ENCODE measurements around the gene E2F7. TPM values are rescaled to one million over a fixed set of nuclear protein-coding genes. Genes with fewer than 3 reads are reported as not detected.

Gene E2F7
- total RNA-seq, 2 donors from 2014 or later: 0.36 to 3.5 TPM

DNA sequence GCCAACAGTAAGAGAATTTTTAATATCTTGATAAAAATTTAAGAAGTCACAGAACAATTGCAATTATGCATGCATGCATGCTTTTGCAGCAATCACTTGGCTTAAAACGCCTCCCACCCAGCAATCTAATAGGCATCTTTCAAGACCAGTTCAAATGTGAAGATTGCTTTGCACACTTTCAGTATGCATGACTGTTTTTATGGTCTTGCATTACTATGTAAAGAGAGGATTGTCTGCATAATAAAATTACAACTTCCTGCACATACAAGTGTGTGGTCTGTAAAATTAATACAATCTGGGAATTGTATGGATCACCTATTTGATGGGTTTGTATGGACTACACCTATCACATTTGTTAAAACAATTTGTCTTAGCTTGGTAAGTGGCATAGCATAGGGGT, 48.8 kb downstream of the E2F7 start:
- no peaks in the 10 kb centered on the region for H3K4me1 ChIP-seq (replicated peaks)
- H3K9me3 ChIP-seq: no peaks in the 10 kb centered on the region
- no peak overlapping the region for H3K27ac ChIP-seq
- TF ChIP-seq POLR2AphosphoS5 (IDR thresholded peaks at IDR 0.05) (no peak), POLR2A (IDR thresholded peaks at IDR 0.05) (no peak)
- TF ChIP-seq, protein P1, sequence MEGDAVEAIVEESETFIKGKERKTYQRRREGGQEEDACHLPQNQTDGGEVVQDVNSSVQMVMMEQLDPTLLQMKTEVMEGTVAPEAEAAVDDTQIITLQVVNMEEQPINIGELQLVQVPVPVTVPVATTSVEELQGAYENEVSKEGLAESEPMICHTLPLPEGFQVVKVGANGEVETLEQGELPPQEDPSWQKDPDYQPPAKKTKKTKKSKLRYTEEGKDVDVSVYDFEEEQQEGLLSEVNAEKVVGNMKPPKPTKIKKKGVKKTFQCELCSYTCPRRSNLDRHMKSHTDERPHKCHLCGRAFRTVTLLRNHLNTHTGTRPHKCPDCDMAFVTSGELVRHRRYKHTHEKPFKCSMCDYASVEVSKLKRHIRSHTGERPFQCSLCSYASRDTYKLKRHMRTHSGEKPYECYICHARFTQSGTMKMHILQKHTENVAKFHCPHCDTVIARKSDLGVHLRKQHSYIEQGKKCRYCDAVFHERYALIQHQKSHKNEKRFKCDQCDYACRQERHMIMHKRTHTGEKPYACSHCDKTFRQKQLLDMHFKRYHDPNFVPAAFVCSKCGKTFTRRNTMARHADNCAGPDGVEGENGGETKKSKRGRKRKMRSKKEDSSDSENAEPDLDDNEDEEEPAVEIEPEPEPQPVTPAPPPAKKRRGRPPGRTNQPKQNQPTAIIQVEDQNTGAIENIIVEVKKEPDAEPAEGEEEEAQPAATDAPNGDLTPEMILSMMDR (IDR thresholded peaks at IDR 0.05): no peak
- WGBS: 57% methylated on average over 1 of the region's 1 CpG
- no peaks in the 10 kb centered on the region for H3K36me3 ChIP-seq
- no peak overlapping the region for H3K4me3 ChIP-seq
- no peak for DNase-seq (ENCODE audit: low spot score)
- no peaks in the 10 kb centered on the region for H3K27me3 ChIP-seq (replicated peaks; ENCODE audit: insufficient read depth)
- intact Hi-C loops (cut with DNase I): no loop called here

DNA sequence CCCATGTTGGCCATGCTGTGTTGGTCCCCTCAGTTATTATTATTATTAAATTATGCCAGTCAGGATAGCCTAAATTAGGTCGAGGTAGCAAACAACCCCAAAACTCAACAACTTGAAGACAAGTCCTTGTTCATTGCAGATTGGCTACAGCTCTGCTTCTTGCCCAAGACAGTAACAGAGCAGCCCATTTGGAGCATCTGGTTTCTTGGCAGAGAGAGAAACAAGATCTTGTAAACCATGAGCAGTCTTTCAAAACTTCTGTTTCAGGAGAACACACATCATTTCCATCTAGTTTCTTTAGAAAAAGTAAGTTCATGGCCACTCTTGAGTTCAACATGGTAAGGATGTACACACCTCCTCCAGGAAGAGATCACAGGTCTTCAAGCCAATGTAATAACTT, 52.3 kb downstream of the E2F7 start:
- H3K9me3 ChIP-seq: no peaks in the 10 kb centered on the region
- no peaks in the 10 kb centered on the region for H3K27me3 ChIP-seq (replicated peaks; ENCODE audit: insufficient read depth)
- H3K4me1 ChIP-seq (replicated peaks): no peaks in the 10 kb centered on the region
- no peaks in the 10 kb centered on the region for H3K36me3 ChIP-seq
- 86% methylated on average over 1 of the region's 1 CpG for WGBS
- intact Hi-C loops (cut with DNase I): no loop called here
- no peak overlapping the region for H3K27ac ChIP-seq
- no peak for DNase-seq (ENCODE audit: low spot score)
- TF ChIP-seq POLR2A (IDR thresholded peaks at IDR 0.05) (no peak), POLR2AphosphoS5 (IDR thresholded peaks at IDR 0.05) (no peak)
- TF ChIP-seq, protein P1 (IDR thresholded peaks at IDR 0.05): no peak
- no peak overlapping the region for H3K4me3 ChIP-seq

DNA sequence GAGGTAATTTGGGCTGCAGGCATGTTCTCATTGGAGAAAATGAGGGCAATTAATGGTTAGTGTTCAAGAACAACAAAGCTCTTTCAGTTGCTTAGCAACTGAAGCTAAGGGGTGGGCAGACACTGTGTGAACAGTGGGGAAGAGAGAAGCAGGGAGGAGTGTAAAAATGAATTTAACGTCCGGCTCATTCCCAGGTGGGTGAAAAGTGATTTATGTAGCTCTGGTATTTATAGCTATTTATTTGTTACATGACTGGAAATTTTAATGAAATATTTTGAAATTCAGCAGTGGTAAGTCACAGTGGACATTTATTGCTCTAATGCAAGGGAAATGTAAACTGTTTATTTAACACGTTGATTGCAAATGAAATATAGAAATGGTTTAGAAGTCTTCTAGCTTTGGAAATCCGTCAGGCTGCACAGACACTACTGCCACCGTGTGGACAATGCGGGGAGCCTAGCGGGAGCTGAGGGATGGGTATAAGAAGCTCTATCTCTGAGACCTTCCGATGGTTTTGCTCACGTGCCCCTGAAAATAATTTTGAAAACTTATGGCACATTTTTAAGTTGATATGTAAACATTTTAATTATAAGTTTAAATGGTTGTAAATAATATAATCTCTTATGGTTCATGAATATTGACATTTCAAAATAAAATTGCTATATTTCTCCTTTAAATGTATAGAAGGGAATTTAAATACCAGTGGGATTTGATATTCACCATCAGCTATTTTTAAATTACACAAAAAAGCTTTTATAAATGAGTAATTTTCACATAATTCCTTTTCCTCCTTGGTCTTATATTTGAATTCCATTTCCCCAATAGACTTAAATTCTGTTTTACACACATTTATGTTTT, 54.4 kb downstream of the E2F7 start:
- DNase-seq (ENCODE audit: low spot score): peak; percentile 59
- WGBS: 1% methylated on average over 9 of the region's 9 CpGs
- TF ChIP-seq POLR2A (IDR thresholded peaks at IDR 0.05): no peak
- TF ChIP-seq, protein P1 (IDR thresholded peaks at IDR 0.05): peak; percentile 41 to 79 (median 74)
- no peaks in the 10 kb centered on the region for H3K36me3 ChIP-seq
- no peaks in the 10 kb centered on the region for H3K4me1 ChIP-seq (replicated peaks)
- no peak overlapping the region for H3K27ac ChIP-seq
- no peaks in the 10 kb centered on the region for H3K27me3 ChIP-seq (replicated peaks; ENCODE audit: insufficient read depth)
- H3K4me3 ChIP-seq: no peak overlapping the region
- intact Hi-C loops (cut with DNase I): no loop called here
- H3K9me3 ChIP-seq: no peaks in the 10 kb centered on the region

DNA sequence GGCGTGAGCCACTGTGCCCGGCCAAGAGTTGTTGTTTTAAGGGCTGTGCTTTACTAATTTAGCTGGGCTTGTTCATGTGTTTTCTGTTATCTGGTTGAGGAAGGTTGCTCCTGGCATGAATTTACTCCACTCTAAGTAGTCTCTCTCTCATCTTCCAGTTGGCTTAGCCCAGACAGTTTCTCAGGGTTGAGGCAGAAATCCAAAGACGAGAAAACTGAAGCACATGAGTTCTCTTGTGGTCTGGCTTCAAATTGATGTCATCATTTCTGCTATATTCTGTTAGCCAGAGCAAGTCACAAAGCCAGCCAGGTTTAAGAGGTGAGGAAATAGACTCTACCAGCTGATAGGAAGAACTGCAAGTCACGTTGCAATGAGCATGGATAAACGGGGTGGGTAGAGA, 57.9 kb downstream of the E2F7 start:
- Histone ChIP-seq H3K27ac (no peak overlapping the region), H3K27me3 (replicated peaks; ENCODE audit: insufficient read depth) (no peaks in the 10 kb centered on the region), H3K4me3 (no peak overlapping the region), H3K36me3 (no peaks in the 10 kb centered on the region), H3K9me3 (no peaks in the 10 kb centered on the region), H3K4me1 (replicated peaks) (no peaks in the 10 kb centered on the region)
- TF ChIP-seq POLR2A (IDR thresholded peaks at IDR 0.05) (no peak), POLR2AphosphoS5 (IDR thresholded peaks at IDR 0.05) (no peak)
- TF ChIP-seq, protein P1 (IDR thresholded peaks at IDR 0.05): no peak
- intact Hi-C loops (cut with DNase I): loop anchor here (10.0 kb wide), 1 partner anchor 213 kb away; no protein-coding TSS in a partner anchor
- WGBS: 82% methylated on average over 5 of the region's 5 CpGs
- no peak for DNase-seq (ENCODE audit: low spot score)

DNA sequence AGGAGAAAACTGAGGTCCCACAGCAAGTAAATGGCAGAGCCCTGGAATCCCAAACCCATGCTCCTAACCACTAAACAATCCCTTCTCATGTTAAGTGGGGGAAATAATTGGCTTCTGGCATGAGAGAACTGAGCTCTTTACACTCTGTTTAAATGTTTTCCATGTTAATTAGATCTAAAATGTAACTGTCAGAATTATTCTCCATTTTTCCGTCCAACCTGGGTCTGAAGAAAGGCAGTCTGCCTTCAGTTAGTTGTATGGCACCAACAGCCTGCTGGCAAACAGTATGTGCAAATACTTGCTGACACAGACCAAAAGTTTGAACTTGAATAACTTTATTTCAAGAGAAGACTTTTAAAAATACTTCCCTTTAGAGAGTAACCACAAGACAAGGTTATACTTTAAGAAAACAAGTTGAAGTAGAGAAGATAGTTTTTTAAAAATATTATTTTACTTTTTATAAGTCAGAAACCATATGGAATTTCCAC, 59.7 kb downstream of the E2F7 start:
- no peaks in the 10 kb centered on the region for H3K4me1 ChIP-seq (replicated peaks)
- WGBS: 47% methylated on average over 1 of the region's 1 CpG
- intact Hi-C loops (cut with DNase I): loop anchor here (10.0 kb wide), 1 partner anchor 211 kb away; no protein-coding TSS in a partner anchor
- no peaks in the 10 kb centered on the region for H3K36me3 ChIP-seq
- no peaks in the 10 kb centered on the region for H3K27me3 ChIP-seq (replicated peaks; ENCODE audit: insufficient read depth)
- DNase-seq (ENCODE audit: low spot score): no peak
- H3K27ac ChIP-seq: no peak overlapping the region
- TF ChIP-seq, protein P1 (IDR thresholded peaks at IDR 0.05): no peak
- TF ChIP-seq POLR2A (IDR thresholded peaks at IDR 0.05): no peak
- TF ChIP-seq POLR2AphosphoS5 (IDR thresholded peaks at IDR 0.05): no peak
- H3K9me3 ChIP-seq: no peaks in the 10 kb centered on the region
- H3K4me3 ChIP-seq: no peak overlapping the region
